HCEC 1CT (cell line): ENCODE data around the gene SMTNL2.
"Not testable (repeated sequence)": the region's sequence is repeated elsewhere in the genome, so short reads cannot be mapped to it uniquely, and the experiment has no call there.

Experiments
- DNase-seq: peaks from one replicate; pipeline ENCODE4 v3.0.0-alpha.2; 2017

Gene SMTNL2

GRCh38 chr17:4607261-4607741 lies 23.0 kb downstream of the SMTNL2 start:
- DNase-seq: no peak

GRCh38 chr17:4607773-4608187 lies 23.5 kb downstream of the SMTNL2 start:
- no peak for DNase-seq

GRCh38 chr17:4609761-4610160 lies 25.4 kb downstream of the SMTNL2 start:
- no peak for DNase-seq

GRCh38 chr17:4610162-4610561 lies 25.8 kb downstream of the SMTNL2 start:
- DNase-seq: no peak

GRCh38 chr17:4610656-4611055 lies 26.3 kb downstream of the SMTNL2 start:
- DNase-seq: no peak

GRCh38 chr17:4616476-4616875 lies 32.1 kb downstream of the SMTNL2 start:
- no peak for DNase-seq

GRCh38 chr17:4617090-4617489 lies 32.8 kb downstream of the SMTNL2 start:
- DNase-seq: no peak

- no peak for DNase-seq
Observed at GRCh38 chr17:4617590-4618351, 33.4 kb downstream of the SMTNL2 start.

GRCh38 chr17:4620531-4621101 lies 36.3 kb downstream of the SMTNL2 start:
- no peak for DNase-seq

GRCh38 chr17:4622375-4622774 lies 38.0 kb downstream of the SMTNL2 start:
- DNase-seq: no peak

GRCh38 chr17:4623249-4623648 lies 38.9 kb downstream of the SMTNL2 start:
- DNase-seq: no peak

- DNase-seq: not testable (repeated sequence)
Observed at GRCh38 chr17:4624451-4624911, 40.2 kb downstream of the SMTNL2 start.

GRCh38 chr17:4625181-4625617 lies 40.9 kb downstream of the SMTNL2 start:
- DNase-seq: no peak

- DNase-seq: no peak
Observed at GRCh38 chr17:4626734-4627256, 42.5 kb downstream of the SMTNL2 start.

- DNase-seq: no peak
Observed at GRCh38 chr17:4631431-4631830, 47.1 kb downstream of the SMTNL2 start.

GRCh38 chr17:4631836-4632580 lies 47.7 kb downstream of the SMTNL2 start:
- no peak for DNase-seq

GRCh38 chr17:4632581-4632920 lies 48.2 kb downstream of the SMTNL2 start:
- DNase-seq: no peak

- no peak for DNase-seq
Observed at GRCh38 chr17:4633643-4634042, 49.3 kb downstream of the SMTNL2 start.

GRCh38 chr17:4634976-4635375 lies 50.6 kb downstream of the SMTNL2 start:
- DNase-seq: peak; percentile 10

GRCh38 chr17:4635823-4636375 lies 51.6 kb downstream of the SMTNL2 start:
- no peak for DNase-seq

- DNase-seq: no peak
Observed at GRCh38 chr17:4636474-4637100, 52.3 kb downstream of the SMTNL2 start.

- not testable (repeated sequence) for DNase-seq
Observed at GRCh38 chr17:4638766-4639165, 54.4 kb downstream of the SMTNL2 start.
